ENCODE measurements around the gene TOMM40L. TPM values are rescaled to one million over a fixed set of nuclear protein-coding genes. Genes with fewer than 3 reads are reported as not detected.

The TOMM40L gene
- total RNA-seq, 1 donor from 2014 or later = 16.3 TPM

DNA sequence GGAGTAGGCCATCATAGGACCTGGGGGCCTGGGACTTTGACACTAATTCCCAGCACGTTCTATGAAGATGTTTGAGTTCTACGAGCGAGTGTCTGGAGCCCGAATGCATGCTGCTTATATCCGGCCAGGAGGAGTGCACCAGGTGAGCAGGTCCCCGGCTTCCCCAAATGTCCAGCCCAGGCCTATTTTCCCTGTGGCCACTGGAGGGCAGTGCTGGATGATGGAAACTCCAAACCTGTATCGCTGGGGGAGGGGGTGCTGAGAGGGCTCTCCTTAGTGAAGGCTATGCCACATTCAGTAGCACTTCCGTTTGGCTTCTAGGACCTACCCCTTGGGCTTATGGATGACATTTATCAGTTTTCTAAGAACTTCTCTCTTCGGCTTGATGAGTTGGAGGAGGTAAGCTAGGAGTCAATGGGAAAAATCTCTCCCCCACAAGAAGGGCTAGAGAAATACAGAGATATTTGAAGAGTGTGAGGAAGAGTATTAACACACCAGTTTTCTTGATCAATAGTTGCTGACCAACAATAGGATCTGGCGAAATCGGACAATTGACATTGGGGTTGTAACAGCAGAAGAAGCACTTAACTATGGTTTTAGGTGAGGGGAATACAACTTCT is 16.0 kb upstream of the TOMM40L start:
- TF ChIP-seq, protein P1, sequence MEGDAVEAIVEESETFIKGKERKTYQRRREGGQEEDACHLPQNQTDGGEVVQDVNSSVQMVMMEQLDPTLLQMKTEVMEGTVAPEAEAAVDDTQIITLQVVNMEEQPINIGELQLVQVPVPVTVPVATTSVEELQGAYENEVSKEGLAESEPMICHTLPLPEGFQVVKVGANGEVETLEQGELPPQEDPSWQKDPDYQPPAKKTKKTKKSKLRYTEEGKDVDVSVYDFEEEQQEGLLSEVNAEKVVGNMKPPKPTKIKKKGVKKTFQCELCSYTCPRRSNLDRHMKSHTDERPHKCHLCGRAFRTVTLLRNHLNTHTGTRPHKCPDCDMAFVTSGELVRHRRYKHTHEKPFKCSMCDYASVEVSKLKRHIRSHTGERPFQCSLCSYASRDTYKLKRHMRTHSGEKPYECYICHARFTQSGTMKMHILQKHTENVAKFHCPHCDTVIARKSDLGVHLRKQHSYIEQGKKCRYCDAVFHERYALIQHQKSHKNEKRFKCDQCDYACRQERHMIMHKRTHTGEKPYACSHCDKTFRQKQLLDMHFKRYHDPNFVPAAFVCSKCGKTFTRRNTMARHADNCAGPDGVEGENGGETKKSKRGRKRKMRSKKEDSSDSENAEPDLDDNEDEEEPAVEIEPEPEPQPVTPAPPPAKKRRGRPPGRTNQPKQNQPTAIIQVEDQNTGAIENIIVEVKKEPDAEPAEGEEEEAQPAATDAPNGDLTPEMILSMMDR (IDR thresholded peaks at IDR 0.05; ENCODE audit: unreplicated experiment) = peak; percentile 95
- peak; percentile 74 for DNase-seq (ENCODE audit: low spot score, unreplicated experiment)
- H3K9me3 Mint-ChIP-seq (ENCODE audit: low read depth) = no peaks in the 10 kb centered on the region
- H3K4me1 Mint-ChIP-seq (ENCODE audit: low read depth) = peaks cover 3% of the 10 kb centered on the region
- H3K36me3 Mint-ChIP-seq (ENCODE audit: insufficient read depth) = peaks cover 31% of the 10 kb centered on the region
- H3K27me3 Mint-ChIP-seq = no peaks in the 10 kb centered on the region
- H3K4me3 Mint-ChIP-seq (ENCODE audit: low read depth) = no peak overlapping the region
- peak overlapping the region; percentile 35 for H3K27ac Mint-ChIP-seq

DNA sequence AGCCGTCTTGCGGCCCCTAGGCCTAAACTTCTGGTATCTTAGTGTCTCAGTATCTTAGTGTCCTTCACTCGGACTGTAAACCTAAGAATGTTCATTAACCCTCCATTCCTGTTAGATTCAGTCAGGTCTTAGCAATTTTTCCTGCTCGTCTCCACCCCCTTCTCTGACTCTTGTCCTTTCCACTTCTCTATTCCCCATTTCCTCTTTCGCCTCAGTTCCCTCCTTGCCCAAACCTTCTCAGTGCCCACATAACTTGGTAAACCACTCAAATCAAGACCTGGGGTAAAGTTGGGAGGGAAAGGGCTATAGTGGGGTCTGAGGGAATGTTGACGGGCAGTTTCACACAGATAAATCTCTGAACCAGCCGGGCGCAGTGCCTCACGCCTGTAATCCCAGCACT is 11.5 kb upstream of the TOMM40L start:
- H3K36me3 Mint-ChIP-seq (ENCODE audit: insufficient read depth) = peaks cover 30% of the 10 kb centered on the region
- no peaks in the 10 kb centered on the region for H3K9me3 Mint-ChIP-seq (ENCODE audit: low read depth)
- no peaks in the 10 kb centered on the region for H3K27me3 Mint-ChIP-seq
- TF ChIP-seq, protein P1 (IDR thresholded peaks at IDR 0.05; ENCODE audit: unreplicated experiment) = no peak
- DNase-seq (ENCODE audit: low spot score, unreplicated experiment) = no peak
- H3K4me3 Mint-ChIP-seq (ENCODE audit: low read depth) = no peak overlapping the region
- peaks cover 34% of the 10 kb centered on the region for H3K4me1 Mint-ChIP-seq (ENCODE audit: low read depth)
- no peak overlapping the region for H3K27ac Mint-ChIP-seq

DNA sequence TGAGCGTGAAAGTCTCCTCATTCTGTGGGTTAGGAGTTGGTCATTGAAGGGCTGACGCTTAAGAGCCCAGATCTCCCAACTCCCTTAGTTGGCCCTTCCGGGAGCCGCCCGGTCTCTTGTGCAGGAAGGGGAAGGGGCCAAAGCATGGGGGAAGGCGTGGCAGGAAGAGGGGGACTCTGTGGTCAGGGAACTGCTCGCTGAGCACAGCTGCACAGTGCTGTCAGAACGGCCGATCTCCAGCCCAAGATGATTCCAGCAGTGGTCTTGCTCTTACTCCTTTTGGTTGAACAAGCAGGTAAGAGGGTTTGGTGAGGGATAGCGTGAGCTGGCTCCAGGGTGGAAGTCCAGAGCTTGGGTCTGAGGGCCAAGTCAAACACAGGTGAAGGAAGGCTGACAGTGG is 10.8 kb upstream of the TOMM40L start, which contains the start of gene FCER1G:
Gene FCER1G, plus strand, starts transcription at position 220 of the 400 bp plus-strand sequence. Its CDS starts 27 bp downstream, at position 247.
- TF ChIP-seq, protein P1 (IDR thresholded peaks at IDR 0.05; ENCODE audit: unreplicated experiment) = no peak
- no peak for DNase-seq (ENCODE audit: low spot score, unreplicated experiment)
- Mint-ChIP-seq H3K4me1 (ENCODE audit: low read depth) (peaks cover 38% of the 10 kb centered on the region), H3K27me3 (no peaks in the 10 kb centered on the region), H3K9me3 (ENCODE audit: low read depth) (no peaks in the 10 kb centered on the region), H3K27ac (no peak within 1 kb of the TSS), H3K36me3 (ENCODE audit: insufficient read depth) (peaks cover 27% of the 10 kb centered on the region), H3K4me3 (ENCODE audit: low read depth) (no peak within 1 kb of the TSS)

DNA sequence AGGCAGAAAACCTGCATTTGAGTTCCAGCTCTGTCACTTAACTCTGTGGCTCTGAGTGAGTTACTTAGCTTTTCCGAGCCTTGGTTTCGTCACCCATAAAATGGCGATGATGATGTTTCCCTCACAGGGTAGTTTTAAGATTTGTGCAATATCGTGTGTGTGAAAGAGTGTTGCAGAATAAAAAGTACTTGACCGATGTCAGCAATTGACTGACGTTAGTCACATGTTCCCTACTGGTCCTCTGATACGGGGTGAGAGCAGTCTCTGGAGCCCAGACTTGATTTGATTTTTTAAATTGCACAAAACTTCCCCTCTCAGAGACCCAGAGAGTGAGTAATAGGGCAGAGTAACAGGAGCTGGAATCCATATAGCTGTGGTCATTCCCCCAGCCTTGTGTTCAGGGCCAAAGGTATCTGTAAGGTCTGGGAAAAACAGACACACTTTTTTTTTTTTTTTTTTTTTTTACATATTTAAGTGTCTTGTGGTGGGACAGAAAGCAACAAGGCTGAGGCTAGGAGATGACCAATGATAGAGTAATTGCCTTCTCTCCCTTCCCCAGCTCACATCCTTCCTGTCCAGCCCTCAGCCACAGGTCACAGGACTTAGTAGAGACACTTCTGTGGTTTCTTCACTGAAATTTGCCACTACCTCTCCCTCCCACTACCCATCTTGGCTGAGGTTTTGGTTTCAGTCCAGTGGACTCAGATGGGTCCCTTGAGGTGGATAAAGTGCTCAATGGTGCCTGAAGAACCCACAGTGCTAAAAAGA is 8.7 kb upstream of the TOMM40L start:
- Mint-ChIP-seq H3K4me3 (ENCODE audit: low read depth) (no peak overlapping the region), H3K36me3 (ENCODE audit: insufficient read depth) (peaks cover 19% of the 10 kb centered on the region), H3K9me3 (ENCODE audit: low read depth) (no peaks in the 10 kb centered on the region), H3K27ac (peak overlapping the region; percentile 73), H3K27me3 (no peaks in the 10 kb centered on the region), H3K4me1 (ENCODE audit: low read depth) (peaks cover 43% of the 10 kb centered on the region)
- DNase-seq (ENCODE audit: low spot score, unreplicated experiment) = no peak
- TF ChIP-seq, protein P1 (IDR thresholded peaks at IDR 0.05; ENCODE audit: unreplicated experiment) = no peak

DNA sequence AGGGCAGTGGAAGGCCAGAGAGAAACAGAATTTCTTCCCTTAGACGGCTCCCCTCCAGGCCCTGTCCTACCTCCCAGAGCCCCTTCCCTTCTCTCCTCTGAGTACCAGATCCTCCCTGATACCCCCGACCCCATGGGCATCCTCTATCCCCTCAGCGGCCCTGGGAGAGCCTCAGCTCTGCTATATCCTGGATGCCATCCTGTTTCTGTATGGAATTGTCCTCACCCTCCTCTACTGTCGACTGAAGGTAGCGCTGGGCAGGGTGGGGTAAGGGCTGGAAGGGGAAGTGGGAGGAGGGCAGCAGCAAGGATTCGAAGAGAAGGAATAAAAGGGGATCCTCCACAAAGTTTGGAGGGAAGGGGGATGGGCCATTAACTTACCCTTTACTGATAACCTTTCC is 8.0 kb upstream of the TOMM40L start:
- Mint-ChIP-seq H3K27ac (no peak overlapping the region), H3K9me3 (ENCODE audit: low read depth) (no peaks in the 10 kb centered on the region), H3K27me3 (no peaks in the 10 kb centered on the region), H3K4me3 (ENCODE audit: low read depth) (no peak overlapping the region), H3K36me3 (ENCODE audit: insufficient read depth) (peaks cover 17% of the 10 kb centered on the region), H3K4me1 (ENCODE audit: low read depth) (peaks cover 45% of the 10 kb centered on the region)
- DNase-seq (ENCODE audit: low spot score, unreplicated experiment) = no peak
- TF ChIP-seq, protein P1 (IDR thresholded peaks at IDR 0.05; ENCODE audit: unreplicated experiment) = no peak

Measured in progenitor cell of endocrine pancreas (in vitro differentiated cells).